H1 (cell line): ENCODE data around the gene HIVEP3. TPM values are rescaled to one million over a fixed set of nuclear protein-coding genes. Genes with fewer than 3 reads are reported as not detected.

Experiments used
- CTCF ChIA-PET: fragments of 300-600 bp; sonication (Branson Sonifier 250); formaldehyde crosslinking; loops from one replicate; lab custom pipeline; 2021; ENCODE audit not compliant: partially characterized antibody; lab: Charles Lee
- POLR2A ChIA-PET: fragments of 300-600 bp; sonication (Branson Sonifier 250); formaldehyde crosslinking; loops from one replicate; lab custom pipeline; 2021; ENCODE audit warnings: inconsistent platforms; ENCODE audit not compliant: partially characterized antibody; lab: Charles Lee
- DNase-seq, 2 experiments: peaks; one replicate each; pipeline versions ENCODE4 v3.0.0 to v3.0.0-alpha.2; 2010 to 2022; ENCODE audit warnings: low spot score in 2 of 2, low read depth in 1 of 2, mixed read lengths in 1 of 2
- FAIRE-seq: peaks from 2 replicates; lab custom pipeline; 2011; peaks lifted over from hg19 to GRCh38; lab: Jason Lieb, UNC
- H2AFZ ChIP-seq: 2 replicates; pipeline ENCODE4 v1.8.1; 2012; ENCODE audit warnings: low read length, inconsistent platforms
- H2AK5ac ChIP-seq: 2 replicates; pipeline ENCODE4 v1.6.1; 2013; ENCODE audit warnings: low read depth, low read length
- H2BK120ac ChIP-seq: replicated peaks from 2 replicates; pipeline ENCODE3; 2013; ENCODE audit warnings: low read depth, low read length, inconsistent platforms
- H2BK12ac ChIP-seq: 2 replicates; pipeline ENCODE4 v1.6.1; 2013; ENCODE audit warnings: low read depth, low read length
- H2BK15ac ChIP-seq: 2 replicates; pipeline ENCODE4 v1.6.1; 2013; ENCODE audit warnings: low read length
- H2BK20ac ChIP-seq: 2 replicates; pipeline ENCODE4 v1.6.1; 2013; ENCODE audit warnings: low read length
- H2BK5ac ChIP-seq: 2 replicates; pipeline ENCODE4 v1.6.1; 2013; ENCODE audit warnings: low read depth, low read length
- H3K14ac ChIP-seq: 2 replicates; pipeline ENCODE4 v1.6.1; 2013; ENCODE audit warnings: inconsistent platforms; ENCODE audit not compliant: insufficient read length
- H3K18ac ChIP-seq: 2 replicates; pipeline ENCODE4 v1.6.1; 2013; ENCODE audit warnings: low read length; ENCODE audit errors: extremely low read depth
- H3K23ac ChIP-seq: 2 replicates; pipeline ENCODE4 v1.6.1; 2013; ENCODE audit warnings: inconsistent platforms; ENCODE audit not compliant: insufficient read length
- H3K23me2 ChIP-seq: 2 replicates; pipeline ENCODE4 v1.6.1; 2013; ENCODE audit warnings: low read depth, low read length
- H3K27ac ChIP-seq: 2 replicates; pipeline ENCODE4 v1.6.1; 2011; ENCODE audit warnings: low read depth, low read length, inconsistent platforms
- H3K27me3 ChIP-seq, 4 experiments: replicated peaks in 1 of 4; 1 replicate in 1 of 4; 2 replicates in 3 of 4; pipeline versions ENCODE4 v1.6.1 to v1.8.1; 2011 to 2013; ENCODE audit warnings: low read length in 3 of 4, mild to moderate bottlenecking in 3 of 4, inconsistent platforms in 2 of 4, mixed read lengths in 2 of 4, moderate library complexity in 1 of 4; ENCODE audit not compliant: control insufficient read depth in 3 of 4, insufficient read depth in 3 of 4; ENCODE audit errors: extremely low read depth in 1 of 4
- H3K36me3 ChIP-seq, 4 experiments: 2 replicates each; pipeline versions ENCODE4 v1.6.1 to v1.8.1; 2011 to 2013; ENCODE audit warnings: mild to moderate bottlenecking in 4 of 4, low read length in 3 of 4, moderate library complexity in 2 of 4, control low read depth in 1 of 4, inconsistent platforms in 1 of 4; ENCODE audit not compliant: insufficient read depth in 4 of 4, control insufficient read depth in 2 of 4
- H3K4ac ChIP-seq: replicated peaks from 2 replicates; pipeline ENCODE3; 2013; ENCODE audit warnings: low read length, low read depth, mixed read lengths, inconsistent platforms; ENCODE audit not compliant: insufficient read length
- H3K4me1 ChIP-seq, 4 experiments: replicated peaks in 1 of 4; 1 replicate in 1 of 4; 2 replicates in 3 of 4; pipeline versions ENCODE4 v1.6.1 to v1.8.1; 2011 to 2013; ENCODE audit warnings: low read length in 3 of 4, inconsistent platforms in 2 of 4, mixed read lengths in 1 of 4; ENCODE audit not compliant: insufficient read depth in 4 of 4, control insufficient read depth in 3 of 4
- H3K4me2 ChIP-seq, 2 experiments: 2 replicates each; pipeline versions ENCODE4 v1.6.1 to v1.8.1; 2011 to 2013; ENCODE audit warnings: low read depth in 2 of 2, low read length in 2 of 2, control low read depth in 1 of 2, inconsistent platforms in 1 of 2, mild to moderate bottlenecking in 1 of 2; ENCODE audit not compliant: insufficient read depth in 1 of 2
- H3K4me3 ChIP-seq, 4 experiments: fragments of 200-600, 300-600 bp in 1 of 4; sonication (generic), shearing (Covaris generic), sonication (Bioruptor Twin) in 1 of 4; 2 replicates each; pipeline versions ENCODE4 v1.5.1 to v1.8.1; 2011 to 2016; ENCODE audit warnings: low read length in 4 of 4, low read depth in 3 of 4, control low read depth in 2 of 4, inconsistent platforms in 2 of 4, mild to moderate bottlenecking in 2 of 4, mixed read lengths in 1 of 4, moderate library complexity in 1 of 4; ENCODE audit not compliant: insufficient read depth in 2 of 4; ENCODE audit errors: extremely low read depth in 1 of 4
- H3K56ac ChIP-seq: replicated peaks from 2 replicates; pipeline ENCODE3; 2013; ENCODE audit warnings: low read depth, mild to moderate bottlenecking, mixed read lengths, low read length, inconsistent platforms; ENCODE audit not compliant: insufficient read length
- H3K79me1 ChIP-seq: 2 replicates; pipeline ENCODE4 v1.6.1; 2013; ENCODE audit warnings: low read depth, low read length, control low read depth
- H3K79me2 ChIP-seq, 2 experiments: 2 replicates each; pipeline versions ENCODE4 v1.6.1 to v1.8.1; 2012 to 2013; ENCODE audit warnings: low read length in 2 of 2, mild to moderate bottlenecking in 2 of 2, inconsistent platforms in 1 of 2; ENCODE audit not compliant: insufficient read depth in 2 of 2, control insufficient read depth in 1 of 2
- H3K9ac ChIP-seq, 4 experiments: replicated peaks in 1 of 4; 1 replicate in 1 of 4; 2 replicates in 3 of 4; pipeline versions ENCODE4 v1.6.1 to v1.8.1; 2011 to 2013; ENCODE audit warnings: low read depth in 3 of 4, low read length in 3 of 4, control low read depth in 2 of 4, mild to moderate bottlenecking in 2 of 4, moderate library complexity in 2 of 4, inconsistent platforms in 1 of 4; ENCODE audit errors: extremely low read depth in 1 of 4
- H3K9me3 ChIP-seq, 2 experiments: 2 replicates each; pipeline versions ENCODE4 v1.6.1 to v1.8.1; 2012 to 2013; ENCODE audit warnings: mild to moderate bottlenecking in 2 of 2, moderate library complexity in 2 of 2, control low read depth in 1 of 2, inconsistent platforms in 1 of 2, low read depth in 1 of 2, low read length in 1 of 2, mixed read lengths in 1 of 2; ENCODE audit not compliant: insufficient read depth in 2 of 2
- H4K20me1 ChIP-seq, 2 experiments: replicated peaks in 1 of 2; 2 replicates each; pipeline versions ENCODE3 to v1.8.1; 2011 to 2013; ENCODE audit warnings: inconsistent platforms in 2 of 2, low read length in 2 of 2, mild to moderate bottlenecking in 1 of 2; ENCODE audit not compliant: insufficient read depth in 2 of 2, control insufficient read depth in 1 of 2
- H4K5ac ChIP-seq: 2 replicates; pipeline ENCODE4 v1.6.1; 2013; ENCODE audit warnings: low read length, low read depth, mixed read lengths, inconsistent platforms; ENCODE audit not compliant: insufficient read length
- H4K8ac ChIP-seq: 2 replicates; pipeline ENCODE4 v1.8.0; 2013; ENCODE audit warnings: mild to moderate bottlenecking, moderate library complexity, low read length, inconsistent platforms; ENCODE audit not compliant: insufficient read depth; ENCODE audit errors: extremely low read depth
- H4K91ac ChIP-seq: replicated peaks from 2 replicates; pipeline ENCODE3; 2013; ENCODE audit warnings: low read length, mixed read lengths, inconsistent platforms; ENCODE audit not compliant: insufficient read length
- CBX8 ChIP-seq: fragments of 300-800, 300-1000 bp; sonication (generic); IDR thresholded peaks from 2 replicates; pipeline ENCODE4 v1.7.1; 2016; ENCODE audit warnings: low read depth, low read length, borderline replicate concordance
- CHD2 ChIP-seq: IDR thresholded peaks from 2 replicates; pipeline ENCODE4 v1.6.1; 2012; ENCODE audit warnings: low read length, improper control_type of control experiment
- CTBP2 ChIP-seq: IDR thresholded peaks from 2 replicates; pipeline ENCODE4 v1.7.0; 2011; ENCODE audit warnings: borderline replicate concordance, mild to moderate bottlenecking, moderate library complexity, mixed read lengths, low read length; ENCODE audit not compliant: insufficient read depth, insufficient read length
- FOSL1 ChIP-seq: IDR thresholded peaks from 2 replicates; pipeline ENCODE4 v1.6.1; 2011; ENCODE audit warnings: mild to moderate bottlenecking, low read depth, low read length, moderate library complexity; ENCODE audit not compliant: insufficient read depth
- JUND ChIP-seq: IDR thresholded peaks from 2 replicates; pipeline ENCODE4 v1.6.1; 2011; ENCODE audit warnings: mild to moderate bottlenecking, improper control_type of control experiment, low read length
- POU5F1 ChIP-seq: IDR thresholded peaks from 2 replicates; pipeline ENCODE4 v1.6.1; 2011; ENCODE audit warnings: low read depth, mild to moderate bottlenecking, low read length, moderate library complexity
- RAD21 ChIP-seq, 2 experiments: IDR thresholded peaks in 1 of 2; conservative IDR thresholded peaks in 1 of 2; 2 replicates each; pipeline ENCODE4 v1.6.1; 2011; ENCODE audit warnings: low read depth in 2 of 2, low read length in 2 of 2, improper control_type of control experiment in 1 of 2, inconsistent platforms in 1 of 2, mild to moderate bottlenecking in 1 of 2, moderate library complexity in 1 of 2
- RBBP5 ChIP-seq: IDR thresholded peaks from 2 replicates; pipeline ENCODE4 v1.7.1; 2012; ENCODE audit warnings: low read depth, mild to moderate bottlenecking, inconsistent platforms, low read length, moderate library complexity, borderline replicate concordance
- SIX5 ChIP-seq: IDR thresholded peaks from 2 replicates; pipeline ENCODE4 v1.6.1; 2011; ENCODE audit warnings: mild to moderate bottlenecking, low read depth, low read length
- YY1 ChIP-seq: IDR thresholded peaks from 2 replicates; pipeline ENCODE4 v1.6.1; 2011; ENCODE audit warnings: low read depth, mild to moderate bottlenecking, low read length
- whole genome bisulfite sequencing, 2 experiments: shearing (Covaris generic) in 1 of 2; methylation state at CpG; one replicate each; pipeline versions ENCODE4 v1.1.6 to v1.1.7; 2013 to 2015; ENCODE audit warnings: low lambda C conversion rate in 2 of 2, mixed read lengths in 2 of 2, inconsistent platforms in 1 of 2, low coverage in 1 of 2, missing lambda C conversion rate in 1 of 2; ENCODE audit not compliant: insufficient replicate concordance in 2 of 2, insufficient coverage in 1 of 2, insufficient read length in 1 of 2; ENCODE audit errors: extremely low coverage in 1 of 2, missing lambda C conversion rate in 1 of 2; 5-methylcytosine and 5-hydroxymethylcytosine counted together
- polyA plus RNA-seq, 7 experiments: library from polyadenylated mRNA; depleted of rRNA in 3 of 7; stranded (reverse) in 5 of 7; unstranded in 2 of 7; fragments of >200 nt in 5 of 7; fragments of 200-250 nt in 2 of 7; gene quantifications; 1 replicate in 5 of 7; 2 replicates in 1 of 7; 4 replicates in 1 of 7; pipeline versions ENCODE4 v1.2.1 to v1.2.3, GENCODE V29; 2011 to 2013; ENCODE audit warnings: missing spikeins in 2 of 7, mixed read lengths in 2 of 7
- total RNA-seq: library from RNA; stranded (reverse); fragmentation: NEBNext Ultra II Directional; extraction: Animal tissue kit (Norgen Biotek cat#: 25700); gene quantifications from 2 replicates; pipeline ENCODE4 v1.2.1, GENCODE V29; 2021
- TF ChIP-seq, protein P1 (sequence below): IDR thresholded peaks from 2 replicates; pipeline ENCODE4 v1.6.1; 2012; ENCODE audit warnings: inconsistent platforms

The HIVEP3 gene
- total and polyA plus RNA-seq, 2 of the 8 experiments (the other 6 are each of a cell fraction or from before 2014, with no cell fraction given) = 0.24 to 0.69 TPM

DNA sequence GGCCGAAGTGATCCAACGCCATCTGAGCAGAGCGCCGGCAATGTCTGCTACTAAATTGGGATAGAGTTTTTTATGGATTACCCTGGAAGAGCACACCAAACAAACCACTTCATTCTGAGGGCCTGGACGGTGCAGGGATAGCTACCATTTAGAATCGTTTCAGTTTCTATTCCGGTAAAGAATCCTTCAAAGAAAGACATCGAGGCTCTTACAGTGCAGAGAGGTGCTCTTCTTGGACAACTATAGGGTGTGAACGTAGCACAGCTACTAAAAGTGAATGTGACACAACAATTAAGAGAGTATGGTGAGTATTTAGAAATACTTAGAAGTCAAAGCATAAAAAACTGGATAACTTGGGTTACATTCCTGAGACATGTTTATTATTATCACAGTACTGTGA is 16.1 kb downstream of the HIVEP3 start:
- Histone ChIP-seq H2BK120ac (no peak overlapping the region), H3K36me3 (no peaks in the 10 kb centered on the region), H3K18ac (no peak overlapping the region), H3K23ac (no peak overlapping the region), H4K5ac (no peak overlapping the region), H3K79me2 (no peaks in the 10 kb centered on the region), H3K27ac (no peak overlapping the region), H2BK12ac (no peak overlapping the region), H2BK15ac (no peak overlapping the region), H3K4me3 (no peak overlapping the region), H4K91ac (no peak overlapping the region), H3K23me2 (no peaks in the 10 kb centered on the region), H3K9me3 (no peaks in the 10 kb centered on the region), H3K56ac (no peak overlapping the region), H3K14ac (no peak overlapping the region), H2AFZ (no peak overlapping the region), H3K4ac (no peak overlapping the region), H2BK5ac (no peak overlapping the region), H3K27me3 (peaks cover 0 to 1% (median 0%) of the 10 kb centered on the region in 4 experiments; a peak in 1 of 7 replicates), H4K20me1 (no peaks in the 10 kb centered on the region), H3K79me1 (no peaks in the 10 kb centered on the region), H2BK20ac (no peak overlapping the region), H2AK5ac (no peak overlapping the region), H3K4me1 (peaks cover 0 to 3% (median under 1%) of the 10 kb centered on the region in 4 experiments; a peak in 3 of 7 replicates), H4K8ac (no peak overlapping the region), H3K4me2 (no peak overlapping the region), H3K9ac (no peak overlapping the region)
- FAIRE-seq (no peak), DNase-seq (no peak)
- TF ChIP-seq FOSL1 (no peak), SIX5 (no peak), YY1 (no peak), POU5F1 (no peak), CHD2 (no peak), CBX8 (no peak), JUND (no peak), CTBP2 (no peak), RAD21 (IDR thresholded peaks at IDR 0.05 in 1 of 2, conservative IDR thresholded peaks at IDR 0.05 in 1 of 2; ENCODE audit: low read depth in 2 of 2, low read length in 2 of 2) (no peak), RBBP5 (no peak)
- TF ChIP-seq, protein P1, sequence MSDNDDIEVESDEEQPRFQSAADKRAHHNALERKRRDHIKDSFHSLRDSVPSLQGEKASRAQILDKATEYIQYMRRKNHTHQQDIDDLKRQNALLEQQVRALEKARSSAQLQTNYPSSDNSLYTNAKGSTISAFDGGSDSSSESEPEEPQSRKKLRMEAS = no peak
- POLR2A ChIA-PET = no interaction called here
- CTCF ChIA-PET = interaction anchor here (0.9 to 2.4 kb wide), 2 partner anchors 91 to 324 kb away, joined by 3 to 5 read pairs; no protein-coding TSS in a partner anchor
- 76% methylated on average over 9 of the region's 9 CpGs; no CpG with 5 or more reads in 1 of the 2 experiments for WGBS, 2 experiments
